Suppressor macrophage treated with lipopolysaccharide for 1 hour (primary cell): ENCODE data around the gene SPATA20.

Source experiments
- DNase-seq, 3 donors: peaks; one replicate each; pipeline ENCODE4 v3.0.0-alpha.2; 2020 to 2022

Gene SPATA20

GRCh38 chr17:50547035-50547735 lies at the start of gene SPATA20:
SPATA20 (plus strand) TSS chr17:50547174; CDS start chr17:50547209, 35 bp downstream.
- peak; percentile 95 to 97 (median 96) for DNase-seq

- DNase-seq = no peak
These were observed 48.7 kb upstream of the SPATA20 start for GRCh38 chr17:50498021-50498874.

- DNase-seq = no peak
These were observed 47.7 kb upstream of the SPATA20 start for GRCh38 chr17:50499270-50499669.

- DNase-seq = no peak
These were observed 47.3 kb upstream of the SPATA20 start for GRCh38 chr17:50499721-50500120.

- DNase-seq = peak; percentile 52 to 64 (median 63)
These were observed 45.9 kb upstream of the SPATA20 start for GRCh38 chr17:50501054-50501453.

GRCh38 chr17:50502301-50502990 lies 44.5 kb upstream of the SPATA20 start:
- DNase-seq = no peak

- DNase-seq = peak in 1 of 3 donors; percentile 15
These were observed 41.3 kb upstream of the SPATA20 start for GRCh38 chr17:50505591-50506130.

- DNase-seq = no peak
These were observed 40.7 kb upstream of the SPATA20 start for GRCh38 chr17:50506298-50506697.

- peak; percentile 74 to 88 (median 77) for DNase-seq
These were observed 39.0 kb upstream of the SPATA20 start, which contains the start of gene MYCBPAP for GRCh38 chr17:50507871-50508572. MYCBPAP (plus strand) TSS chr17:50508439; CDS start chr17:50508675, 236 bp downstream.

- no peak for DNase-seq
These were observed 38.2 kb upstream of the SPATA20 start for GRCh38 chr17:50508573-50509460.

- DNase-seq = peak; percentile 40 to 64 (median 52)
These were observed 35.9 kb upstream of the SPATA20 start for GRCh38 chr17:50511058-50511457.

GRCh38 chr17:50513495-50513894 lies 33.5 kb upstream of the SPATA20 start:
- no peak for DNase-seq

- no peak for DNase-seq
These were observed 32.6 kb upstream of the SPATA20 start for GRCh38 chr17:50514388-50514787.

- DNase-seq = peak; percentile 20 to 38 (median 28)
These were observed 31.9 kb upstream of the SPATA20 start for GRCh38 chr17:50514936-50515702.

- no peak for DNase-seq
These were observed 30.0 kb upstream of the SPATA20 start for GRCh38 chr17:50517011-50517410.

- no peak for DNase-seq
These were observed 29.2 kb upstream of the SPATA20 start for GRCh38 chr17:50517504-50518383.

- no peak for DNase-seq
These were observed 28.5 kb upstream of the SPATA20 start for GRCh38 chr17:50518384-50519023.

GRCh38 chr17:50519141-50519834 lies 27.7 kb upstream of the SPATA20 start:
- no peak for DNase-seq
